ENCODE measurements around the gene TEX2.

GRCh38 chr17:64109400-64109799, 153.7 kb downstream of the TEX2 start:
- TF ChIP-seq CTCF (IDR thresholded peaks at IDR 0.05; ENCODE audit: low read length) (no peak), EZH2 (IDR thresholded peaks at IDR 0.05; ENCODE audit: borderline replicate concordance, low read length) (no peak)

All from OCI-LY1 (cell line).